GM19438 (cell line): Measurements from ENCODE around the gene SYNJ1.

Experiments used
- ATAC-seq: cut with Tn5 transposase; IDR thresholded peaks from one replicate; pipeline ENCODE4 v1.9.1; 2021; ENCODE audit warnings: low read depth; ENCODE audit not compliant: unreplicated experiment

Gene SYNJ1

DNA sequence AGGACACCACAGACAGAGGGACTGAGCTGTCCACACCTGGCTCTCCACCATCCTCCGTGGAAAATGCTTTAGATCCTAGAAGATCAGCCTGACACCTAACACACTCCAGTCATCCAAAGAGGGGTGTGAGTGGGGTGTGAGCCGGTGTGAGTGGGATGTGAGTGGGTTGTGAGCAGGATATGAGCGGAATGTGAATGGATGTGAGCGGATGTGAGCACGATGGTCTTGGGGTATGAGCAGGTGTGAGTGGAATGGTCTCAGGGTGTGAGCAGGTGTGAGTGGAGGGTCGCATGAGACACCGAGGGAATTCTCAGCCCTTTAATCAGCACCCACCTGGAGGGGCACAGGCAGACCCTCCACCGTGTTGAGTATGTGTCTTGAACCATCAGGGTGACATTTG, 143.3 kb downstream of the SYNJ1 start:
- ATAC-seq, result no peak

DNA sequence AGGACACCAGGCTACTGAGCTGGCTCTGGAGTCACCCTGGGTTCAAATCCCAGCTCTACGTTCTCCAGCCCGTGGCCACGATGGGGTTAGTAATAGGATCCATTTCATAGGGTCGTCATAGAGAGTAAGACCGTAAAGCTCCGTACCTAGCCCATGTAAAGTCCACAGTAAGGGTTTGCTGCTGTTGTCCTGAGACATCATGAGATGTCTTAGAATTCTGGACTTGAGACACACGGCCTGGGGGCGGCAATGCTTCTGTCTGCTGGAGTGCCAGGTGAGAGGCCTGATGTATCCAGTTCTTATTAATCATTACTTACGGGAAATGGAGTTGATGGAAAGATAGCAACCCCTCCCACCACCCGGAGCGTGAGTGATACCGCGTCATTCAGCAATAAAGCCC, 146.1 kb downstream of the SYNJ1 start:
- ATAC-seq, result no peak

DNA sequence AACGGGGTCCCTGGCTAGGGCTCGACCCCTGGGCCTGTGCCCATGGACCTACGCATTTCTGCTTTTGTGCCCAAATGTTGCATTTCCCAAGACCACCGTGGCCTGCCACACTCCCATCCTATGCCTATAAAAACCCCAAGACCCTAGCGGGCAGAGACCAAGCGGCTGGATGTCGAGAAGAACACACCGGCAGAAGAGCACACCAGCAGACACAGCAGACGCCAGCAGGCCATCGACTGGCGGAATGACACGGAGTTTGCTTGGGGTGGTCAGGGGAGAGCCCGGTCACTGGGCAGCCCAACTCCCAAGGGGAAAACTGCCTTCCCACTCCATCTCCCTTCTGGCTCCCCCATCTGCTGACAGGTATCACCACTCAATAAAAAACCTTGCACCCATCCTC, 146.9 kb downstream of the SYNJ1 start:
- ATAC-seq, result no peak
